Smooth muscle cell of the brain vasculature (primary cell): ENCODE measurements around the gene ZBTB16.

ENCODE experiments used
- DNase-seq: peaks from one replicate; pipeline ENCODE4 v3.0.0-alpha.2; 2012; ENCODE audit warnings: low read depth, low spot score

ZBTB16 gene

DNA sequence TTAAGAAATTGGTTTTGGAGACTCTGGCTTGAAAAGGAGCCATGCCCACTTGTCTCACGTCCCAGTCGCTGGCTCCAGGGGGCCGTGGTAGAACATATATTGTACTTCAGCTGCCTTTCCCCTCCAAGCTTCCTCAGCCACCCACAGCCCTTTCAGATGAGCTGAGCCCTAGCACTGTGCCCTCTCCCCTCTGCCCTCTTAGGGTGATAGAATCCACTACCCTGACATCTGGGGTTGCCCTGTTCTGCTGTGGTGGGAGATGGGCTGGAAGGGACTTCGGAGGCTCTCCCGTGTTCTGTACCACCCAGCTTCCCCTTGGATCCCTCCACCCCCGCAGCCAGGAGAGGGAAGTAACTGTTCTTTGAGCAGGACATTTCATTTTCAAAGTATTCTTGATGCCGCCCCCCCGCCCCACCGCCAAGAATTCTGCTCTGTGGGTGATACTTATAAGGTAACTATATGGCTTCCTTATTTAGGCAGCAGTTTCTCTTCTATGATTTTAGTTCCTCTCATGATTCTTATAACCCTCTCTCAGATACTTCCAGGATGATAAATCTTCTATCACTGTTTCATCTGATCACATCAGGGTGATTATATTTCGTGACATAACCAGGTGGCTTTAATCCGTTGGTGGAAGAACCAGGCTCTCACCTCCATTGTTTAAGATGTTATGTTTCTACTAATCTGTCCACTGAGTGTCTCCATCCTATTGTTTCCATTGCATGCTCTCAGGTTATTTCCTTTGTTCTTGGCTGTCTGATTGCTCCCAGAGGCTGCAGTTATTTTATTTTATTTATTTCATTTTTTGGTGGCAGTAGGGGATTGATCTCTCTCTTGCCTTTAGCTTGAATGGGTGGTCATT lies 24.1 kb downstream of the ZBTB16 start:
- DNase-seq: no peak

DNA sequence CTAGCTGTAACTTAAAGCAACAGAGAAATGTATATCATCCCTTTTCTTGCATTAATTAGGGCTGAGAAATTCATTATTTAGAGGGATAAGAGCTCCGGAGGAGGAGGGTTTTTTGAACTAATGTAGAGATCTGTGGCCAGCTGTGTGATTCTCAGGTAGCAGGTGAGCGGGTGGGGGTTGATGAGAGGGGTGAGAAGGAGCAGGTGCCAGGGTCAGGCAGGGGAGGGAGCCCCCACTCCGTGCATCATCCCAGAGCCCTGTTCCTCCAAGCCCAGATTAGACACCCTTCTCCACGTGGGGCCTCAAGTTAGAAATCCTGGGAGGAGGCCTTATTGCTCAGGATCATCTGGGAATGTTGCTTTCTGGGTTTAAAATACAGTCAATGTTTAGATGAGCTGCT lies 24.9 kb downstream of the ZBTB16 start:
- DNase-seq: no peak

DNA sequence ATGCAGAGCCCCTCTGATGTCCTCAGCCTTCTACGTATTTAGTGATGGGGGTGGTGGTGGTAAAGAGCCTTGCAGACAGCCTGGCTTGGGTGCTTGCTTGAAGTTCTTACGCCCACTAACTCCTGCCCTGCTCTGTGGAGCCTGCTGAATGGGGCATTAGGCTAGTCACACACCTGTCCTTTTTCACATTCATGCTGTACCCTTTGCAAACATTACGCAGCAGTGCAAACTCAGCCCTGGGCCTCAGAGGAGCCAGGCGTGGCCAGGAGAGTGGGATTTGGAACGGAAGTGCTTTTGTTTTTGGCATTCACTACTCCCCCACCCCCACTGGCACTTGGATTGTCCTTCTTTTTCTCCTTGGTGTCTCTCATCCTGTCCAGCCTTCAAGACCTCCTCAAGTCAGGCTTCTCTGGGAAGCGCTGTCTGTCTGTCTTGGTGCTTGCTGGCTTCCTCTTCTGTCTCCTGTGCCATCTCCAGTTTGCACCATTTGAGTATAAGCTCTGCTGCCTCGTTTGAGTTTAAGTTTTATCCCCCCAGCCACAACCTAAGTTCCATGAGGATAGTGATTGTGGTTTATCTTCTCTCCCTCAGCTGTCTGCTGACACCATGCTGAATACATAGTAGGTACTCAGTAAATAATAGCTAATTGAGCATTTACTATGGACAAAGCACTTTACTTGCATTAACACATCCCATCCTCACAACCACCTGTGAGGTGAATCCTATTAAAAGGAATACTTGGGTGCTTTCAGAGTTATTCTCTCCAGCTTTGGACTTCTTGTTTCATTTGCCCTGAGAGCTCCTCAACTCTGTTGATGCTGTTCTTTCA lies 26.7 kb downstream of the ZBTB16 start:
- DNase-seq: no peak

DNA sequence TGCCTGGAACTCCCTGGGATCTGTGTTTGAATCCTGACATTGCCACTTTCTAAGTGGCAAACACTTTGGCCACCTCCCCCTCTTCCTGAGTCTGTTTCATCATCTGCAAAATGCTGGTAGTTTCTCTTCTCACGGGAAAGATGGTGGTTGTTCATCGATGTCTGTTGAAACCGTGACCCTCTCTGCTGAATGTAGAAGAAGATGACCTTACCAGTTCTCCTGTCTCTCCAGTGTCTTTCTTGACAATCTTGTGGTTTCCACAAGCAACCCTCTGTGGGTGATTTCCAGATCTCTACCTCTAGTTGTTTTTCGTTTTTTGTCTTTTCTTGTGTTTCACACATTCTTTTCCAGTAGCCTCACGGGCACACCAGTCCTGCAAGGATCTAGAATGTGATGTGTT lies 27.5 kb downstream of the ZBTB16 start:
- DNase-seq: no peak

DNA sequence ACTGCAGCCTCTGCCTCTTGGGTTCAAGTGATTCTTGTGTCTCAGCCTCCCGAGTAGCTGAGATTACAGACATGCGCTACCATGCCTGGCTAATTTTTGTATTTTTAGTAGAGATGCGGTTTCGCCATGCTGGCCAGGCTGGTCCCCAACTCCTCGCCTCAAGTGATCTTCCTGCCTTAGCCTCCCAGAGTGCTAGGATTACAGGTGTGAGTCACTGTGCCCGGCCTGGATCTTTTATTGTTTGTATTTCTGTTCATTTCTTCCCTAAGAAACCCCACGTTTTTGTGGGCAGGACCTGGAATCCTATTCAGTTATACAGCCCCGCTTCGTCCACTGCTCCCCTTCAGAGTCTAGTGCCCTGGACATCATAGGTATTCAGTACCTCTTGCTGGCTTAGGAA lies 28.7 kb downstream of the ZBTB16 start:
- no peak for DNase-seq

DNA sequence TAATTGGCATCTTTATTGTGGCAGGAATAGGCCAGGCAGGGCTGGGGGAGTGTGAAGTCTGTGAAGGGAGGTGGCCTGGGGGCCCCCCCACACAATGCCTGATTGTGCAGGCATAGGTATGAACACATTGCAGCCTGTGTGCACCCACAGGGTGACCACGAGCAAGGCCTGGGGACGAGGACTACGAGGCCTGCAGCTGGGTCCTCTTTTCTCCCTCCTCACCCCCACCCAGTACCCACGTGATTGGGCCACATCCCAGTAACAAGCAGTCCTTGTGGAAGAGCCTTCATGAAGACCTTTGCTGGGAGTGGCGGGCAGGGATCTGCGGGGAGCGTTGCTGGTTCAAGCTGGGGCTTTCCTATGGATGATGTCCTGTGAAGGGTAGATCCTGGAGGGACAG lies 29.3 kb downstream of the ZBTB16 start:
- DNase-seq: no peak

DNA sequence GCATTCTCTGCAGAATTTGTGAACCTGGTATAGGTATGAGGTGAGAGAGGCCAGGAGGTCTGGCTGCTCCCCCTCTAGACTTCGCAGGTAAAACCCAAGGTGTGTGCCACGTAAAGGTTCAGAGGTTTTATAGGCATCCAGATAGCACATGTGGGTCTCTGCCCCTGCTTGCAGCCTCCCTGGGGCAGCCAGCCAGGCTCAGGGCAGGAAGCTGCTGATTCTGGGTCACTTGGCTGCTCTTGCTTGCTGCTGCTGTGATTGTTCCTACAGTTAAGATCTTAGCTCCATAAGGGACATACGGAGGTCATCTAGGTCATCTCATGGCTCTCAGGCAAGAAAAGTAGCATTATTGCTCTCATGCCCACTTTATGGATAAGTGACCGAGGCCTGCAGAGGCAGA lies 30.2 kb downstream of the ZBTB16 start:
- DNase-seq: no peak

DNA sequence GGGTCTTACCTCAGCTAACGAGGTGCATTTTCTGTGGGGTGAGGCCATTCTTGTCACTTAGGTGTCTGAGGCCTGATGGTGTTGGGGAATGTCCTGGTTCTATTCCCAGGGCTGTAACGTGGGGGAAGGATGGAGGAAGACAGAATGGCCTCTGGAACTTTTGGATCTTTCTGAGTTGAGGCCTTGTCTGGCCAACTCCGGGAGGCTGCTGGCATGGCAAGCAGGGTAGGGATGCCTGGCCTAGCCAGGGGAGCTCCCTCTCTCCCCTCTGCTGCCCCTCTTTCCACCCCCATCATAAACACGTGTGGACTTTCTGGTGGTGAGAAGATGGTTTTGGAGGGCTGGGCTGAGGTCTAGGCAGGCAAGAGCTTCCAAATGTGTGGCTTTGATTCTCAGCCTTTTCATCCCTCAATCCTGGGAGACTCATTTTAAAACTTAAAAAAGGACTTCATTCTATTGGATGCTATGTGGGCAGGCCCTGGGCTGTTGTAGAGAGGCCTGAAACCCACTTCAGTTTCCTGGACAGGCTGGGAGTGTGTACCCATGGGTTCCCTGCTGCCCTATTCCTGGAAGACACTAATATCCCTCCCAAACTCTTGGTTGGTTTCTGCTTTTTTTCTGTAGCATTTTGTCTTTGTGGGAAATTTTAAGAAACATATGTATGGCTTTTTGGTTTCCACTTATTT lies 30.9 kb downstream of the ZBTB16 start:
- no peak for DNase-seq

DNA sequence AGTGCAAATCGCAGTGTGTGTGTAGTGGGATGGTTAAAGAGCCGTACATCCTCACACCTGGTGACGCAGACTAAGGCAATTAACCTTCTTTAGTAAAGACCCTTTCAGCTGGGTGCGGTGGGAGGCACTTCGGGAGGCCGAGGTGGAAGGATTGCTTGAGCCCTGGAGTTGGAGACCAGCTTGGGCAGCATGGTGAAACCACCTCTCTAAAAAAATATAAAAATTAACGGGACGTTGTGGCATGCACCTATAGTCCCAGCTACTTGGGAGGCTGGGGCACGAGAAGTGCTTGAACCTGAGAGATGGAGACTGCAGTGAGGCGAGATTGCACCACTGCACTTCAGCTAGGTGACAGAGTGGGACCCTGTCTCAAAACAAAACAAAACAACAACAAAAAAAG lies 31.5 kb downstream of the ZBTB16 start:
- no peak for DNase-seq

DNA sequence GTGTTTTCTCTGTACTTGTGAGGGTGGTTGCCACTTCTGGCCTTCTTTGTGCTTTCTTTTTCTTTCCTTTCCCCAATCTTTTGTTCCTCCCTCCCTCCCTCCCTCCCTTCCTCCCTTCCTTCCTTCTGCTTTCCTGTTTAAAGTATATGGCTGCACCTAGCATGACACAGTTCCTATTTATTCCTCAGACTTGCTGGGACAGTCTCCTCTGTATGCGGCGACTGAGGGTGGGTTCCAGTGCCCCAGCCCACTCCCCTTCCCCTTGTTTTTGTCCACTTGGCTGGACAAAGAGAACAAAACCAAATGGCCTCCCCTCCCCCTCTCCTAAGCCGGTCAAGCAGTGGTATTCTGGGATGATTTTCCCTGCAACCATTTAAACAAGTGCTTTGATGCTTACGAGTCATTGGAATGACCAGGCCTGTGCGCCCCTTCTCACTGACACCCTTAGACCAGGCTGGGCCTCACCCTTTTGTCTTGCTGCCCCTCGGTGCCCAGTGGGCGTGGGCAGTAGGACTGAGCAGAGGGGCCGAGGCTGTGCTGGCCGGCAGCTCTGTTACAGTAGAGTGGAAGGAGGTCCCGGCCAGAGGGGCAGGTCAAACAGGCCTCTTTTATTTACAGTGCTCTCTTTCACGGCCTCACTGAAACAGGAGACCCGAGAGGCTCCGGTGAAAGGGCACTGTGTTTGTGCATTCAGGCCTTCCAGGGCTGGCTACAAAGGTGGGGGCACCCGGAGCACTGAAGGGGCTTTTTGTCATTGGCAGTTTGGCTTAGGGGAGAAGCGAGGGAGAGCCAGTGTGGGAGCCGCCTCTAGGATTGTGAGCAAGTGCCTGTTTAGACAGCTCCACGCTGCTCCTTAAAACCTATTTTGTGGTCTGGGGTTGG lies 32.2 kb downstream of the ZBTB16 start:
- no peak for DNase-seq

DNA sequence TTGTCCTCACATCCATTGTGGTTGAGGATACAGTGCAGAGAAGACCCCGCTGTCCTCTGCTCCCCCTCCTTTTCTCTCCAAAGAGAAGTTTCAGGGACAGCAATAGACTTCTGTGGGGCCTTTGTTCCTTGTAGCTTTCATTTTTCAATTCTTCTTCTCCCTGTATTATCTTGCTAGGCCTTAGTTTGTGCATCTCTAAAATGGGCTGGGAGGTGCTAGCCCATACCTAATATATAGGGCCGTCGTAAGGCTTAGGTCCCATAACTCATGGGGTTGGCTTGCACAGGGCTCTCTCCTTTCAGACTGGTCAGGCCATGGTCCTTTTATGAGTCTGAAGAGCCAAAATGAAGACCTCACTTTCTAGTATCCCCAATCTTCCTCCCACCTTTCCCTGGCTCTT lies 33.0 kb downstream of the ZBTB16 start:
- DNase-seq: no peak

DNA sequence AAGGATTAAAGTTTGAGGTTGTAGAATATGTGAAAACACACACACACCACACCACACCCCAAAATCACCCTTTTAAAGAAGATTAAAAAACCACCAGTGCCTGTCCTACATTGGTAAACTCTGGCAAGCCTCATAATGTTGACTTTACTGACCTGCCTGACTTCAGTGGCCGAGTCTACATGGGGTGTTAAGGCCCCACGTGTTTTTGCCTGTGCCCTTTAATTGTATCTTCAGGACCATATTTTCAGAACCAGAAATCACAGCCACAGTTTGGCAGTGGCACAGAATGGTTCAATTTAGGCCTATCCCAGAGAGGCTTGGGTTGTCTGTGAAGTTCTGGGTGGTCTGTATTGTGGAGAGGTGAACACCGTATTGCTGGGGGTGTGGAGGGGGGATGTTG lies 33.4 kb downstream of the ZBTB16 start:
- no peak for DNase-seq

DNA sequence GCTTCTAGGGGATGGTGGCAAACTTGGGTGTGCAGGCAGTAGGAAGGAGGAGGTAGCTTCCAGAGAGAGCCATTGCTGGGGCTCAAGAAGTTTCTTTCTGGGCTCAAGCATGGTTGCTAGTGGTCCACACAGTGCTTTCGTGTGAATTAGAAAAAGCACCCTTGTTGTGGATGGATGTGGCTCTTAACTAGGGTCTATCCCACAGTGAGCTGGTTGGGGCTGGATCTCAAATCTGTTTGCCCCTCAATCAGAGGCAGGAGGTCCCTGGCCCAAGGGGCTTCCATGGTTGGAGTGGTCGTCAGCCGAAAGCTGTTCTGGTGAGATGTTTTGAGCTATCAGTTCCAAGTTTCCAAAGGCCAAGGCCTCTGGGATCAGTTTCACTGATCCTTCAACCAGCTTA lies 35.0 kb downstream of the ZBTB16 start:
- no peak for DNase-seq

DNA sequence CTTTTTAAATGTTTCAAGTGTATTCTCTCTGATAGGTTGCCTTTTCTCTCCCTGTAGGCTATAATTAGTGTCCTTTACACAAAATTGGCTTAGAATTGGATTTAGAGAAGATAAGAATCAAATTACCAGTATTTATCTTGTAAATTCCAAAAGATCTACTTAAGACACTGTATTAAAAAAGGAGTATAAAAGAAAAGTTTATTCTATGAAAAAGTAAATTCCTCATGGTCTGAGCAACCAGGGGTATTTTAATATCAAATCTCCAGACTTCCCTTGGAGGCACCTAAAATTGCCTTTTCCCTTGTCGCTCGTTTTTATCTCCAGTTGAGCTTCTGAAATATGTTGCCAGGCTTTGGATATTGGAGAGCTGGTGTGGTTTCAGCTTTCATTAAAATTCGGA lies 36.4 kb downstream of the ZBTB16 start:
- no peak for DNase-seq

DNA sequence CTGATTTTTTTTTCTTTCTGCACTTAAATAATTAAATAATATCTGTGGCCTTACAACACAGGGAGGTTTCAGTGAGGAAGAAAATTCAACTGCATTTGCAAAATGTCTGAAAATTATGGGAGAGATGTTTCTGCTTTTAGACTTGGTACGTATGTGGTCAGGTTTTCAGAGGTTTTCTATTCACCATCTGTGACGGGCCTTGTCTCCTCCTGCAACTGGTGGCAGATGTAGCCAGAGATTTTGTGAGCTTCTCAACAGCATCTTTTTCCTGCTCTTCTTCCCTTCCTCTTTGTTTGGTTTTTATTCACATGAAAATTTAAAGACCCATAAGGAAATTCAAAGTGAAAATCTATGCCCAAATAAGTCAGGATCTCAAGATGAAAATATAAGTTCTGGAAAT lies 38.3 kb downstream of the ZBTB16 start:
- no peak for DNase-seq

DNA sequence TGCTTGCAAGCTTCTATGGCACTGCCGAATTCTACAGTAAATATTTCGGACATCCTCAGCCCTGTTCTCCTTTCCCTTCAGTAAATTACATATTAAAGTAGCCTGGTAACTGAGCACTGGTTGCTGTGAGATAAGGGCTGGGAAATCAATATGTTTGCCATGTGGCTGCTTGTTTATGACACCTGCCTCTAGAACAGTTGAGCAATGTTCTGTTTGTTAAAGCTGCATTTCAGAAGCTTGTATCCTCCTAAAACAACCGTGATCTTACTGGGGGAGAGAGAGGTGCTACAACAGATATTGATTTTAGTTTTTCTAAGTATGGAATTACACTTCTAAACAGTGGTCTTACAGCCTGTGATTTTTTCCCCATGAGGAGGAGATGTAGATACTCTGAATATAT lies 39.4 kb downstream of the ZBTB16 start:
- no peak for DNase-seq

DNA sequence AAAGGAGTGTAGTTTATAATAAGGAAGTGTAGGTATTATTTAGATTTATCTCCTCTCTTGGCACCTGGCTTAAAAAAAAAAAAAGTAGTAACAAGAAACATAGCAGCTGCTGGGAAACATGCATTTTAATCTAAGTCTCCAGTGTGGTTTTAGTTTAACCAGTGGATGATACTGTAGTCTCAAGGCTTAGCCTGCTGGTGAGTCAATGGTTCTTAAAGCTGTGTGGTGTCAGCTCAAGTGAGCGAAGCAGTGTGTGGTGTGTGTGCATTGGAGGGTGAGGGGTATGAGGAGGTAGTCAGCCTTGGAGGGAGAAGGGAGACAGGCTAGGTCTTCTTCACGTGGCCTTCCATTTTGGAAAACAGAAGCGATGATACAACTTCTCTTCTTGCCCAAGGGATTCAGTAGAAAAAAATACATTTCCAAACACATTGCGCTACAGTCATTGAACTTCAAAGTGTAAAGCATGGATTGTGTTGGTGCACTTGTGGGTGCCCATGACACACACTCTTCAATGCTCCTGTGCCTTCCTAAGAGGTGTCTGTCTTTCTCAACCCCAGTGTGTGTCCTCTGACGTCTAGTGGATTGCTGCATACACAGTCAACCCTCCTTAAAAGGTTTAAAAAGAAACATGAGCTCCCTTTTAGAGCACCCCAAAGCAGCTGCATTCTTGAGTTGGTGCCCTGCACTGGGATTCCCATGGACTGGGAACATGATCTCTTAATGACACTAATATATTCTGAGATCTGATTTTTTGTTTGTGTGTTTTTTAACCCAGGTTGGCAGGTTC lies 40.1 kb downstream of the ZBTB16 start:
- no peak for DNase-seq

DNA sequence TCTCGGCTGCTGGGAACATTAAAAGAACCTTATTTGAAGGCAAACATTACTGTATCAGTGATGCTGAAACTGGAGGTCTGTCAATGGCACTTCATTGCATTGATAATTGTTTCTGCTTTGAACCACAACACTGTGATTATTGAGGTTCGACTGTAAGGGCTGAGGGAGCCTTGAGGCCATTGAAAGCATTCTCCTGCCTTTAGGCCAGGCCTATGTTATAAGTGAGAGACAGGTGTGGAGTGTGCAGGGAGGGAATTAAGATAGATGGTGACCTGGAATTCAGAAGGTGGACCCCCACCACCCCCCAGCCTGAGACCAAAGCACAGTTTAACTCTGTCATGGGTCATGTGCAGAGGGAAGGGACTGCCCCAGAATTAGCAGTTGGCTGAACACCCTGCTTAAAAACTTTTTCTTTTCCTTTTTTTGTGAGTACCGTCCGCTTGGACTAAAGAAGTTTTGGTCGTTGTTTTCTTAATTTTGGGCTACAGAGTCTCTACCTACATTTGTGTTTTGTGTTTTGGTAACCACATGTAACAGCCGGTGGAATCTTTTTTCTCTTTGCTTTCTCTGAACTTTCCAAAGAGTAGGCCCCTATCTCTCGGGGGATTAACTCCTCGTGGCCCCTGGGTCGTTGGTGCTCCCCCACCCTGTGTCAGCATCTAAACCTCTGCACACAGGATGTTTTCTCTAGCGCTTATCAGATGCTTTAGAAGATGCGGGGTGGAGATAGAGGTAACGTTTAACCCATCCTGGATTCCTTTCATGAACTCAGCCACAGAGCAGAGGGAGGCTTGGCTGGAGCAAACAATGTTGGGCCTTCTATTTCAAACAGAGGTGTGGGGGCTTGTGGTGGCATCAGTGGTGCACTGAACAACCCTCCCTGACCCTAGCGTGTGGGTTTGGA lies 43.7 kb downstream of the ZBTB16 start:
- no peak for DNase-seq

DNA sequence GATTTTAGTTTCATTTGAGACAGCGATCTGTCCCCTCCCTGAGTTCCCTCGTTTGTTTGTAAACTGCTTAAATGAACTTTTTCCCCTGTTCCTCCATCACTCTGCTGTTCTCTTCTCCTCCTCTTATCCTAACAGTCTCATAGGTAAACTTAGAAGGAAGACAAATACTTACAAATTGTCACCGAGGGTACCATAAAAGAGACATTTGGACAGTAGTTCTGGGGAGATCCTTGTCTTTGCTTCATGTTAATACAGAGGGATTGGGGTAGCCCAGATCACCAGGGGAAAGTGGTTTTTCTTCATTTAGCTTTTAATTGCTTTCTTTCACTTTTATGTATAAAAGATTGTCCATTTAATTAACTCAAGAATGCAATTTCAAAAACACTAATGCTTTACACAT lies 46.1 kb downstream of the ZBTB16 start:
- DNase-seq: no peak

DNA sequence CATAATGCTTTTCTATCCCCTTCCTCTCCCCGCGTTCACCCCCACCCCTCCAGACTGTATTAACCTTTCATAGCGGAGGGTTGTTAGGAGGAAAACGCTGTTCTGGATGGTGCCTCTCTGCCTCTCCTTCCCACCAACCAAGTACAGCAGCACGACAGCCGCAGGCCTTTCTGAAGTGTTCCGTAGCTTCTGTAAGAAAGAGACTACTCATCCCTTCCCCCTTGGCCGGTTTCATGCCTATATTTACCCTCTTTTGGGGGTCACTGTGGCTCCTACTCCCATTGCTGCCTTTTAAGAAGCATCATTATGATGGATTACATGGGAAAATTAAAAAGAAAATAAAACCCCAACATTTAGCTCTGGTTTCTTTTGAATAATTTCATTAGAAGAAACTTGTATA lies 46.5 kb downstream of the ZBTB16 start:
- no peak for DNase-seq
